Endothelial cell of umbilical vein (primary cell): ENCODE data around the gene TOB1.

Experiments used
- CTCF ChIP-seq, 2 donors: IDR thresholded peaks; 1 replicate in 1 of 2; 2 replicates in 1 of 2; pipeline ENCODE4 v1.5.1; 2011; ENCODE audit warnings: low read length in 2 of 2, mild to moderate bottlenecking in 2 of 2, moderate library complexity in 2 of 2, control low read depth in 1 of 2, inconsistent platforms in 1 of 2, low read depth in 1 of 2; ENCODE audit not compliant: insufficient read depth in 1 of 2; ENCODE audit errors: extremely low read depth in 1 of 2
- EZH2 ChIP-seq: IDR thresholded peaks from 2 replicates; pipeline ENCODE4 v1.6.1; 2012; ENCODE audit warnings: borderline replicate concordance, low read depth, mild to moderate bottlenecking, moderate library complexity, low read length, inconsistent platforms; ENCODE audit not compliant: severe bottlenecking
- FOS ChIP-seq: IDR thresholded peaks from 2 replicates; pipeline ENCODE4 v1.6.1; 2011; ENCODE audit warnings: mild to moderate bottlenecking, low read length, moderate library complexity, borderline replicate concordance; ENCODE audit not compliant: insufficient read depth
- MAX ChIP-seq: IDR thresholded peaks from 2 replicates; pipeline ENCODE4 v1.6.1; 2011; ENCODE audit not compliant: insufficient read depth, insufficient read length
- POLR2AphosphoS5 ChIP-seq: IDR thresholded peaks from 2 replicates; pipeline ENCODE4 v1.6.1; 2012; ENCODE audit warnings: low read depth, mild to moderate bottlenecking, control low read depth, low read length, moderate library complexity; ENCODE audit not compliant: insufficient read depth

- no peak for TF ChIP-seq MAX
- TF ChIP-seq EZH2: no peak
- TF ChIP-seq FOS: no peak
- no peak for TF ChIP-seq CTCF (IDR thresholded peaks at IDR 0.05; ENCODE audit: extremely low read depth in 1 of 2, insufficient read depth in 1 of 2, low read depth in 1 of 2, low read length in 2 of 2)
- TF ChIP-seq POLR2AphosphoS5: no peak
Measured at GRCh38 chr17:50903604-50904517, 37.7 kb upstream of the TOB1 start.
